Thoracic aorta (tissue), 2 donors: Measurements from ENCODE around the gene SAA2. TPM values are rescaled to one million over a fixed set of nuclear protein-coding genes. Genes with fewer than 3 reads are reported as not detected.

Source experiments
- ATAC-seq: fragments of 150-250 bp; one replicate; pipeline ENCODE4 v1.8.0; 2017; ENCODE audit warnings: low read depth; ENCODE audit not compliant: insufficient number of reproducible peaks, low FRiP score
- DNase-seq: peaks from one replicate; pipeline ENCODE4 v3.0.0-alpha.2; 2020; ENCODE audit warnings: low spot score
- H3K27ac ChIP-seq, 2 donors: fragments of 200-600 bp; sonication (generic); 1 replicate in 1 of 2; 2 replicates in 1 of 2; pipeline ENCODE4 v1.5.1; 2016; ENCODE audit warnings: mild to moderate bottlenecking in 2 of 2, moderate library complexity in 2 of 2
- H3K27me3 ChIP-seq: fragments of 200-600 bp; sonication (generic); replicated peaks from 2 replicates; pipeline ENCODE4 v1.6.0; 2016; ENCODE audit warnings: mild to moderate bottlenecking; ENCODE audit not compliant: insufficient read depth
- H3K36me3 ChIP-seq: fragments of 200-600 bp; sonication (generic); one replicate; pipeline ENCODE4 v1.5.1; 2016
- H3K4me1 ChIP-seq, 2 donors: fragments of 200-600 bp; sonication (generic); 1 replicate in 1 of 2; 2 replicates in 1 of 2; pipeline versions ENCODE4 v1.5.1 to v1.6.0; 2016; ENCODE audit warnings: low read depth in 2 of 2, mild to moderate bottlenecking in 1 of 2; ENCODE audit not compliant: control insufficient read depth in 1 of 2
- H3K4me3 ChIP-seq: fragments of 200-600 bp; sonication (generic); 2 replicates; pipeline ENCODE4 v1.5.1; 2016; ENCODE audit warnings: mild to moderate bottlenecking
- H3K9me3 ChIP-seq: fragments of 200-600 bp; sonication (generic); 2 replicates; pipeline ENCODE4 v1.5.1; 2016
- CTCF ChIP-seq: fragments of 200-600 bp; sonication (generic); IDR thresholded peaks from one replicate; pipeline ENCODE4 v1.5.1; 2019; ENCODE audit warnings: antibody characterized with exemption
- total RNA-seq, 2 donors: library from RNA; depleted of rRNA; stranded (reverse); fragments of >200 nt; gene quantifications; one replicate each; pipeline versions ENCODE4 v1.1.0 to v1.2.3, GENCODE V29; 2016

SAA2 gene
- 1 to 10 TPM; 2.0 to 2.5 TPM for total RNA-seq

GRCh38 chr11:18248561-18248960 is at the start of gene SAA2:
SAA2 (minus strand) TSS chr11:18248668; CDS start chr11:18248011, 657 bp downstream.
- H3K27ac ChIP-seq = no peak within 1 kb of the TSS
- no peak for TF ChIP-seq CTCF
- H3K4me1 ChIP-seq = no peaks in the 10 kb centered on the region
- DNase-seq (no peak), ATAC-seq (no peak)
- no peaks in the 10 kb centered on the region for H3K36me3 ChIP-seq
- no peaks in the 10 kb centered on the region for H3K27me3 ChIP-seq
- no peaks in the 10 kb centered on the region for H3K9me3 ChIP-seq
- no peak within 1 kb of the TSS for H3K4me3 ChIP-seq

- Histone ChIP-seq H3K4me3 (no peak overlapping the region), H3K9me3 (no peaks in the 10 kb centered on the region), H3K27me3 (no peaks in the 10 kb centered on the region), H3K4me1 (no peaks in the 10 kb centered on the region), H3K36me3 (peaks cover 58% of the 10 kb centered on the region), H3K27ac (no peak overlapping the region)
- no peak for TF ChIP-seq CTCF
- ATAC-seq (no peak), DNase-seq (no peak)
These were observed 46.8 kb upstream of the SAA2 start for GRCh38 chr11:18295316-18295715.

DNA sequence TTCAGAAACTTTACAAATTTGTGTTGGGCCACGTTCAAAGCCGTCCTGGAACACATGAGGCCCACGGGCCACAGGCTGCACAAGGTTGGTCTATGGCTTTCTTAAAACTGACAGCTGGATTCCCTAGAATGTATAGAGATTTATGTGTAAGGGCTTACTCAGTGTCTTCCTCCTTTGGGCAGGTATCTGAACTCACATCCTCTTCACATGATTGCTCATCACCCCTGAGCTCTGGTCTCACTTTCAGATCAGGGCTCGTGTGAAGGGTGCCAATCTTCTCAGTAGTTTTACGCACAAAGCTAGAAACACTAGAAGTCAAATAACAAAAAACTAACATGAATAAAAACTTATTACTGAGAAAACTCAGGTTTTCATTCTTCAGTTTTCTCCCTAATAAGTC is 46.4 kb upstream of the SAA2 start:
- ATAC-seq = no peak
- Histone ChIP-seq H3K9me3 (no peaks in the 10 kb centered on the region), H3K27me3 (no peaks in the 10 kb centered on the region), H3K27ac (no peak overlapping the region), H3K4me3 (no peak overlapping the region), H3K36me3 (peaks cover 57% of the 10 kb centered on the region), H3K4me1 (no peaks in the 10 kb centered on the region)
- TF ChIP-seq CTCF = no peak
- DNase-seq = no peak

GRCh38 chr11:18288911-18289310 is 40.4 kb upstream of the SAA2 start:
- peaks cover 65% of the 10 kb centered on the region for H3K36me3 ChIP-seq
- TF ChIP-seq CTCF = no peak
- no peak overlapping the region for H3K4me3 ChIP-seq
- DNase-seq (no peak), ATAC-seq (no peak)
- no peaks in the 10 kb centered on the region for H3K9me3 ChIP-seq
- no peaks in the 10 kb centered on the region for H3K27me3 ChIP-seq
- H3K27ac ChIP-seq = no peak overlapping the region
- H3K4me1 ChIP-seq = no peaks in the 10 kb centered on the region

DNA sequence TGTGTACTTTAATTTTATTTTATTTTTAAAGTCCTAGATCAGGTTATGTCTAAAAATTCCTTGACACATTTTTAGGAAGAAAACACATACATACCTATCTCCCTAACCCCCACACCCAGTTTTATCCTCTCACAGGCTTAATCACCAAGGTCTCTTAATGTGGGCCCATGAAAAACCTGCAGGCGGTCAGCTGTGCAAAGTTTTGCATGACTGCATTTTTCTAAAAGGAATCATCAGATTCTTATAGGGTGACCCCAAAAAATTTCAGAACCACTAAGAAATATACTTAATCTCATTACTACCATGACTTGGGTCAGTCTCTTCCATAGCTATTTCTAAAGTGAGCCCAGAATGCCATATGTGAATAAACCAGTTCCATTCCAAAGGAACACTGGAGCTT is 37.4 kb upstream of the SAA2 start:
- Histone ChIP-seq H3K9me3 (no peaks in the 10 kb centered on the region), H3K36me3 (peaks cover 55% of the 10 kb centered on the region), H3K4me3 (no peak overlapping the region), H3K4me1 (no peaks in the 10 kb centered on the region), H3K27me3 (no peaks in the 10 kb centered on the region), H3K27ac (no peak overlapping the region)
- TF ChIP-seq CTCF = no peak
- DNase-seq = no peak
- no peak for ATAC-seq
